ENCODE measurements around the gene ASCC1. TPM values are rescaled to one million over a fixed set of nuclear protein-coding genes. Genes with fewer than 3 reads are reported as not detected.

Gene ASCC1
- total and polyA plus RNA-seq, 2 of the 13 experiments (the other 11 are each of a cell fraction or from before 2014, with no cell fraction given) = 21.6 to 30.1 TPM

GRCh38 chr10:72059843-72060822 is 155.9 kb downstream of the ASCC1 start:
- no TSS peak for BruUV-seq (replicated peaks)
- WGBS (ENCODE audit: low lambda C conversion rate) = 64% methylated on average over 16 of the region's 19 CpGs
- H3K4me2 ChIP-seq (ENCODE audit: low read depth, low read length) = no peak overlapping the region
- H3K79me2 ChIP-seq (ENCODE audit: insufficient read depth, low read length) = no peaks in the 10 kb centered on the region
- H4K20me1 ChIP-seq (ENCODE audit: insufficient read depth, low read length) = no peaks in the 10 kb centered on the region
- no peaks in the 10 kb centered on the region for H3K27me3 ChIP-seq (ENCODE audit: control insufficient read depth in 1 of 2, insufficient read depth in 2 of 2, low read length in 2 of 2)
- ChIA-PET CTCF (ENCODE audit: low intra/inter-chr PET ratio, low total read pairs) (no interaction called here), POLR2A (no interaction called here)
- no peak for DNase-seq (ENCODE audit: low spot score)
- no peaks in the 10 kb centered on the region for H3K9me3 ChIP-seq (ENCODE audit: low read length)
- H3K9ac ChIP-seq (ENCODE audit: insufficient read depth, low read depth, low read length) = no peak overlapping the region
- no peak overlapping the region for H3K27ac ChIP-seq (ENCODE audit: extremely low read length, insufficient read depth, low read length)
- H2AFZ ChIP-seq (ENCODE audit: low read length) = no peak overlapping the region
- H3K36me3 ChIP-seq (replicated peaks in 1 of 2; ENCODE audit: control insufficient read depth in 1 of 2, insufficient read depth in 2 of 2, low read length in 2 of 2) = no peaks in the 10 kb centered on the region
- TF ChIP-seq MNT (IDR thresholded peaks at IDR 0.05) (peak; percentile 57; the same call in 1 of the 2 replicates), GPN1 (CRISPR knock-in tag; IDR thresholded peaks at IDR 0.05; ENCODE audit: borderline replicate concordance) (no peak)
- FAIRE-seq = no peak
- peaks cover 70% of the 10 kb centered on the region for H3K4me1 ChIP-seq (ENCODE audit: insufficient read depth, low read length)
- H3K4me3 ChIP-seq (replicated peaks in 1 of 3; ENCODE audit: insufficient read depth in 1 of 3, low read depth in 2 of 3, low read length in 3 of 3) = no peak overlapping the region
- ATAC-seq = no peak
- in situ Hi-C loops (cut with HindIII; ENCODE audit: extremely low pct_ligation_motif_present, low pct_unique_long_range_greater_than_20kb) (no loop called here), intact Hi-C loops (cut with micrococcal nuclease; ENCODE audit: unreplicated experiment) (no loop called here)

- H3K4me3 ChIP-seq (replicated peaks in 1 of 3; ENCODE audit: insufficient read depth in 1 of 3, low read depth in 2 of 3, low read length in 3 of 3) = no peak overlapping the region
- CTCF ChIA-PET (ENCODE audit: low intra/inter-chr PET ratio, low total read pairs) = no interaction called here
- in situ Hi-C loops (cut with HindIII; ENCODE audit: extremely low pct_ligation_motif_present, low pct_unique_long_range_greater_than_20kb) (no loop called here), intact Hi-C loops (cut with micrococcal nuclease; ENCODE audit: unreplicated experiment) (no loop called here)
- WGBS (ENCODE audit: low lambda C conversion rate) = 76% methylated on average over 20 of the region's 21 CpGs
- no peak overlapping the region for H3K4me2 ChIP-seq (ENCODE audit: low read depth, low read length)
- H2AFZ ChIP-seq (ENCODE audit: low read length) = no peak overlapping the region
- no peaks in the 10 kb centered on the region for H3K79me2 ChIP-seq (ENCODE audit: insufficient read depth, low read length)
- no TSS peak for BruUV-seq (replicated peaks)
- ATAC-seq (no peak), FAIRE-seq (no peak), DNase-seq (ENCODE audit: low spot score) (no peak)
- POLR2A ChIA-PET = interaction anchor here (1.6 kb wide), 1 partner anchor 110 kb away, joined by 3 read pairs; no protein-coding TSS in a partner anchor
- no peak overlapping the region for H3K9ac ChIP-seq (ENCODE audit: insufficient read depth, low read depth, low read length)
- H4K20me1 ChIP-seq (ENCODE audit: insufficient read depth, low read length) = no peaks in the 10 kb centered on the region
- H3K36me3 ChIP-seq (replicated peaks in 1 of 2; ENCODE audit: control insufficient read depth in 1 of 2, insufficient read depth in 2 of 2, low read length in 2 of 2) = no peaks in the 10 kb centered on the region
- H3K4me1 ChIP-seq (ENCODE audit: insufficient read depth, low read length) = peaks cover 79% of the 10 kb centered on the region
- H3K27ac ChIP-seq (ENCODE audit: extremely low read length, insufficient read depth, low read length) = no peak overlapping the region
- H3K9me3 ChIP-seq (ENCODE audit: low read length) = no peaks in the 10 kb centered on the region
- H3K27me3 ChIP-seq (ENCODE audit: control insufficient read depth in 1 of 2, insufficient read depth in 2 of 2, low read length in 2 of 2) = no peaks in the 10 kb centered on the region
- TF ChIP-seq ZBTB33 (CRISPR knock-in tag; IDR thresholded peaks at IDR 0.05) (no peak), ZNF839 (CRISPR knock-in tag; IDR thresholded peaks at IDR 0.05; ENCODE audit: borderline replicate concordance) (no peak), XBP1 (CRISPR knock-in tag; IDR thresholded peaks at IDR 0.05) (no peak), DRAP1 (CRISPR knock-in tag; IDR thresholded peaks at IDR 0.05) (no peak), ZNF121 (CRISPR knock-in tag; IDR thresholded peaks at IDR 0.05) (no peak)
Measured at GRCh38 chr10:72058989-72059842, 156.9 kb downstream of the ASCC1 start.

All from HepG2 (cell line).